ENCODE data around the gene TNNI3K. TPM values are rescaled to one million over a fixed set of nuclear protein-coding genes. Genes with fewer than 3 reads are reported as not detected.

TNNI3K gene
- total and polyA plus RNA-seq, 2 of the 8 experiments (the other 6 are each of a cell fraction or from before 2014, with no cell fraction given), result 0.41 to 0.48 TPM

DNA sequence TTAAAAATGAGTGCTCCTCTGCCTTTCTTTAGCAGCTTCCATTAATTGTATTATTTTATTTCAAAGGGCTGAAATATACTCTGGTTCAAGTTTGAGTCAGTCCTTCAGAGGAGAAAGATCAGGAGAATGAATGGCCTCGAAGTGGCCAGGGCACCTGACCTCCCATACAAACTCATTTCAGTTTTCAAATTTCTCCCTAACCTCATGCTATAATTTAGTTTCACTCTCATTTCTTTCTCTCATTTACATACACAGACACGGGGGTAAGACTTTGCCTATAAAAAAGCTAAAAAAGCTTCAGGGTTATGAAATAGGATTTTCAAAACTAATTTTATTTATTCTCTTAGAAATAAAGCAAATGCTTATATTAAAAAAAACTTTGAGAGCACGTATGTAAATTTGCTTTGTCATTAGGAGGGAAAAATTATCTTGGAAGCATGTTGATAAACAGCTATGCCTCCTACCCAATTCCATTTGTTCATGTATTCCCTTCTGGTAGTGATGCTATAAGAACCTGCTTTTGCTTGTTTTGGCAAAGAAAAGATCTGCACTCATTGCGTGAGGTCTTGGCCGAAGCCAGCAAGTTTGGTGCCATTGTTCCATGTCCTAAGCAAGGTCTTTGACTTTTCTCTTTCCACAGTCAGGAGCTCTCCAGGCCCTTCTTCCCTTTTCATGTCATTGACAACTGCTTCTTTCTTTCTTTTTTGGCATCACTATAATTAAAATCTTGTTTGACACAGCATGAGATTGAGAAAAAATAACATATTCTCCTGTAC lies 357.6 kb downstream of the TNNI3K start:
- Histone ChIP-seq H3K27ac (ENCODE audit: low read depth, low read length) (no peak overlapping the region), H2AK5ac (ENCODE audit: low read depth, low read length) (no peak overlapping the region), H3K23me2 (ENCODE audit: low read depth, low read length) (no peaks in the 10 kb centered on the region), H3K27me3 (replicated peaks in 1 of 4; ENCODE audit: control insufficient read depth in 3 of 4, extremely low read depth in 1 of 4, insufficient read depth in 3 of 4, low read length in 3 of 4) (no peaks in the 10 kb centered on the region; a peak in 1 of 7 replicates), H3K4me1 (replicated peaks in 1 of 4; ENCODE audit: control insufficient read depth in 3 of 4, insufficient read depth in 4 of 4, low read length in 3 of 4) (no peaks in the 10 kb centered on the region), H3K79me2 (ENCODE audit: control insufficient read depth in 1 of 2, insufficient read depth in 2 of 2, low read length in 2 of 2) (no peaks in the 10 kb centered on the region), H3K23ac (ENCODE audit: insufficient read length) (no peak overlapping the region), H3K79me1 (ENCODE audit: low read depth, low read length) (no peaks in the 10 kb centered on the region), H3K4ac (replicated peaks; ENCODE audit: insufficient read length, low read depth, low read length) (no peak overlapping the region), H4K91ac (replicated peaks; ENCODE audit: insufficient read length, low read length) (no peak overlapping the region), H2BK5ac (ENCODE audit: low read depth, low read length) (no peak overlapping the region), H2BK120ac (replicated peaks; ENCODE audit: low read depth, low read length) (no peak overlapping the region), H3K9me3 (ENCODE audit: insufficient read depth in 2 of 2, low read depth in 1 of 2, low read length in 1 of 2) (no peaks in the 10 kb centered on the region), H3K14ac (ENCODE audit: insufficient read length) (no peak overlapping the region), H4K8ac (ENCODE audit: extremely low read depth, insufficient read depth, low read length) (no peak overlapping the region), H3K56ac (replicated peaks; ENCODE audit: insufficient read length, low read depth, low read length) (no peak overlapping the region), H3K4me3 (ENCODE audit: extremely low read depth in 1 of 4, insufficient read depth in 2 of 4, low read depth in 3 of 4, low read length in 4 of 4) (no peak overlapping the region), H2BK15ac (ENCODE audit: low read length) (no peak overlapping the region), H3K4me2 (ENCODE audit: insufficient read depth in 1 of 2, low read depth in 2 of 2, low read length in 2 of 2) (no peak overlapping the region), H2BK12ac (ENCODE audit: low read depth, low read length) (no peak overlapping the region), H2AFZ (ENCODE audit: low read length) (no peak overlapping the region), H4K5ac (ENCODE audit: insufficient read length, low read depth, low read length) (no peak overlapping the region), H3K18ac (ENCODE audit: extremely low read depth, low read length) (no peak overlapping the region), H3K36me3 (ENCODE audit: control insufficient read depth in 2 of 4, insufficient read depth in 4 of 4, low read length in 3 of 4) (no peaks in the 10 kb centered on the region), H2BK20ac (ENCODE audit: low read length) (no peak overlapping the region), H4K20me1 (replicated peaks in 1 of 2; ENCODE audit: control insufficient read depth in 1 of 2, insufficient read depth in 2 of 2, low read length in 2 of 2) (no peaks in the 10 kb centered on the region), H3K9ac (replicated peaks in 1 of 4; ENCODE audit: extremely low read depth in 1 of 4, low read depth in 3 of 4, low read length in 3 of 4) (no peak overlapping the region)
- WGBS, 2 experiments (ENCODE audit: extremely low coverage in 1 of 2, insufficient coverage in 1 of 2, insufficient read length in 1 of 2, insufficient replicate concordance in 2 of 2, low coverage in 1 of 2, low lambda C conversion rate in 2 of 2, missing lambda C conversion rate in 1 of 2), result 84% methylated on average over 5 of the region's 5 CpGs; no CpG with 5 or more reads in 1 of the 2 experiments
- POLR2A ChIA-PET (ENCODE audit: partially characterized antibody), result no interaction called here
- no peak for TF ChIP-seq POLR2A (IDR thresholded peaks at IDR 0.05; ENCODE audit: control extremely low read depth in 1 of 2, low read depth in 2 of 2, low read length in 2 of 2)
- TF ChIP-seq SAP30 (IDR thresholded peaks at IDR 0.05; ENCODE audit: insufficient read depth, insufficient replicate concordance, low read length), result no peak
- TF ChIP-seq SUZ12 (IDR thresholded peaks at IDR 0.05; ENCODE audit: low read length), result no peak
- TF ChIP-seq BCL11A (IDR thresholded peaks at IDR 0.05; ENCODE audit: low read depth in 2 of 2, low read length in 2 of 2), result no peak
- FAIRE-seq (no peak), DNase-seq (ENCODE audit: low read depth in 1 of 2, low spot score in 2 of 2) (no peak)
- CTCF ChIA-PET (ENCODE audit: partially characterized antibody), result interaction anchor here (0.5 to 1.0 kb wide), 2 partner anchors 27 to 141 kb away, joined by 3 read pairs; no protein-coding TSS in a partner anchor

Data from H1 (cell line).